MM.1S (cell line): ENCODE measurements around the gene NRXN3.

Source experiments
- DNase-seq: peaks from one replicate; pipeline ENCODE4 v3.0.0-alpha.2; 2015
- H2AFZ ChIP-seq: fragments of 300-600 bp; sonication (generic); 2 replicates; pipeline ENCODE4 v1.6.0; 2016; ENCODE audit warnings: antibody characterized with exemption, low read length
- H3F3A ChIP-seq: fragments of 300-600 bp; sonication (generic); 2 replicates; pipeline ENCODE4 v1.6.1; 2016; ENCODE audit warnings: mild to moderate bottlenecking, antibody characterized with exemption, low read length, moderate library complexity, mixed read lengths; ENCODE audit not compliant: insufficient read depth
- H3K27ac ChIP-seq: fragments of 300-600 bp; sonication (generic); 2 replicates; pipeline ENCODE4 v1.5.1; 2016; ENCODE audit warnings: mild to moderate bottlenecking, low read length
- H3K27me3 ChIP-seq: fragments of 300-600 bp; sonication (generic); replicated peaks from 2 replicates; pipeline ENCODE4 v1.6.0; 2016; ENCODE audit warnings: low read length; ENCODE audit not compliant: insufficient read depth
- H3K36me3 ChIP-seq: fragments of 300-600 bp; sonication (generic); replicated peaks from 2 replicates; pipeline ENCODE4 v1.6.1; 2016; ENCODE audit warnings: mild to moderate bottlenecking, low read length, mixed read lengths; ENCODE audit not compliant: insufficient read depth
- H3K4me1 ChIP-seq: fragments of 300-600 bp; sonication (generic); 2 replicates; pipeline ENCODE4 v1.6.1; 2016; ENCODE audit warnings: low read length, mixed read lengths
- H3K4me2 ChIP-seq: fragments of 300-600 bp; sonication (generic); 2 replicates; pipeline ENCODE4 v1.6.0; 2016; ENCODE audit warnings: low read depth, low read length
- H3K4me3 ChIP-seq: fragments of 300-600 bp; sonication (generic); 2 replicates; pipeline ENCODE4 v1.5.1; 2016; ENCODE audit warnings: low read length, mixed read lengths
- H3K79me2 ChIP-seq: fragments of 300-600 bp; sonication (generic); 2 replicates; pipeline ENCODE4 v1.6.1; 2016; ENCODE audit warnings: mixed run types, low read length, mixed read lengths
- H3K9ac ChIP-seq: fragments of 300-600 bp; sonication (generic); 2 replicates; pipeline ENCODE4 v1.6.1; 2016; ENCODE audit warnings: low read length, mixed read lengths
- H3K9me2 ChIP-seq: fragments of 300-600 bp; sonication (generic); replicated peaks from 2 replicates; pipeline ENCODE4 v1.6.1; 2016; ENCODE audit warnings: mild to moderate bottlenecking, low read length, mixed read lengths; ENCODE audit not compliant: insufficient read depth
- H3K9me3 ChIP-seq: fragments of 300-600 bp; sonication (generic); replicated peaks from 2 replicates; pipeline ENCODE4 v1.6.1; 2016; ENCODE audit warnings: mild to moderate bottlenecking, low read length, mixed read lengths; ENCODE audit not compliant: insufficient read depth
- H4K20me1 ChIP-seq: fragments of 300-600 bp; sonication (generic); 2 replicates; pipeline ENCODE4 v1.6.1; 2016; ENCODE audit warnings: mild to moderate bottlenecking, low read length, moderate library complexity, mixed read lengths; ENCODE audit not compliant: insufficient read depth
- CTCF ChIP-seq: fragments of 300-600 bp; sonication (generic); IDR thresholded peaks from 2 replicates; pipeline ENCODE4 v1.5.1; 2016; ENCODE audit warnings: antibody characterized with exemption, low read length, mixed read lengths
- EZH2 ChIP-seq: fragments of 300-600 bp; sonication (generic); optimal IDR thresholded peaks from 2 replicates; pipeline ENCODE3; 2017; ENCODE audit warnings: low read depth, mild to moderate bottlenecking, antibody characterized with exemption, low read length, mixed read lengths
- EZH2phosphoT487 ChIP-seq: fragments of 300-600 bp; sonication (generic); IDR thresholded peaks from 2 replicates; pipeline ENCODE4 v1.6.1; 2018; ENCODE audit warnings: antibody characterized with exemption, low read length

NRXN3 gene

GRCh38 chr14:79829405-79830166 is 1659.4 kb downstream of the NRXN3 start:
- Histone ChIP-seq H3K9me2 (no peaks in the 10 kb centered on the region), H3K9me3 (no peaks in the 10 kb centered on the region), H3K79me2 (no peaks in the 10 kb centered on the region), H3K27ac (no peak overlapping the region), H3K9ac (no peak overlapping the region), H3K4me3 (no peak overlapping the region), H3K36me3 (no peaks in the 10 kb centered on the region), H2AFZ (no peak overlapping the region), H4K20me1 (no peaks in the 10 kb centered on the region), H3K4me2 (no peak overlapping the region), H3F3A (no peaks in the 10 kb centered on the region), H3K4me1 (no peaks in the 10 kb centered on the region), H3K27me3 (no peaks in the 10 kb centered on the region)
- no peak for DNase-seq
- TF ChIP-seq EZH2phosphoT487 (no peak), EZH2 (no peak), CTCF (no peak)

GRCh38 chr14:79831195-79831892 is 1661.2 kb downstream of the NRXN3 start:
- no peaks in the 10 kb centered on the region for H3K79me2 ChIP-seq
- no peaks in the 10 kb centered on the region for H4K20me1 ChIP-seq
- DNase-seq = no peak
- no peak overlapping the region for H2AFZ ChIP-seq
- no peaks in the 10 kb centered on the region for H3K9me3 ChIP-seq
- TF ChIP-seq EZH2 = no peak
- TF ChIP-seq EZH2phosphoT487 = no peak
- no peak for TF ChIP-seq CTCF
- H3F3A ChIP-seq = no peaks in the 10 kb centered on the region
- no peak overlapping the region for H3K4me3 ChIP-seq
- H3K27me3 ChIP-seq = no peaks in the 10 kb centered on the region
- H3K27ac ChIP-seq = no peak overlapping the region
- no peak overlapping the region for H3K9ac ChIP-seq
- H3K9me2 ChIP-seq = no peaks in the 10 kb centered on the region
- no peaks in the 10 kb centered on the region for H3K4me1 ChIP-seq
- H3K36me3 ChIP-seq = no peaks in the 10 kb centered on the region
- H3K4me2 ChIP-seq = no peak overlapping the region

- H3K79me2 ChIP-seq = no peaks in the 10 kb centered on the region
- H3K4me3 ChIP-seq = no peak overlapping the region
- H3K27me3 ChIP-seq = no peaks in the 10 kb centered on the region
- H3K4me1 ChIP-seq = no peaks in the 10 kb centered on the region
- no peaks in the 10 kb centered on the region for H3K9me2 ChIP-seq
- no peaks in the 10 kb centered on the region for H4K20me1 ChIP-seq
- no peaks in the 10 kb centered on the region for H3K9me3 ChIP-seq
- no peak overlapping the region for H3K4me2 ChIP-seq
- no peak overlapping the region for H2AFZ ChIP-seq
- no peak for TF ChIP-seq CTCF
- no peak for TF ChIP-seq EZH2
- no peak for TF ChIP-seq EZH2phosphoT487
- H3K27ac ChIP-seq = no peak overlapping the region
- DNase-seq = no peak
- H3F3A ChIP-seq = no peaks in the 10 kb centered on the region
- H3K9ac ChIP-seq = no peak overlapping the region
- H3K36me3 ChIP-seq = no peaks in the 10 kb centered on the region
Measured at GRCh38 chr14:79833781-79834180, 1663.6 kb downstream of the NRXN3 start.
